IPS-NIHi11 (cell line): Measurements from ENCODE around the gene SYNE4.
A peak's percentile ranks its signal among the peaks of the same experiment; 100 is the strongest.

ENCODE experiments used
- DNase-seq: peaks from one replicate; pipeline ENCODE4 v3.0.0; 2012; ENCODE audit warnings: mixed read lengths, low spot score

Gene SYNE4

DNA sequence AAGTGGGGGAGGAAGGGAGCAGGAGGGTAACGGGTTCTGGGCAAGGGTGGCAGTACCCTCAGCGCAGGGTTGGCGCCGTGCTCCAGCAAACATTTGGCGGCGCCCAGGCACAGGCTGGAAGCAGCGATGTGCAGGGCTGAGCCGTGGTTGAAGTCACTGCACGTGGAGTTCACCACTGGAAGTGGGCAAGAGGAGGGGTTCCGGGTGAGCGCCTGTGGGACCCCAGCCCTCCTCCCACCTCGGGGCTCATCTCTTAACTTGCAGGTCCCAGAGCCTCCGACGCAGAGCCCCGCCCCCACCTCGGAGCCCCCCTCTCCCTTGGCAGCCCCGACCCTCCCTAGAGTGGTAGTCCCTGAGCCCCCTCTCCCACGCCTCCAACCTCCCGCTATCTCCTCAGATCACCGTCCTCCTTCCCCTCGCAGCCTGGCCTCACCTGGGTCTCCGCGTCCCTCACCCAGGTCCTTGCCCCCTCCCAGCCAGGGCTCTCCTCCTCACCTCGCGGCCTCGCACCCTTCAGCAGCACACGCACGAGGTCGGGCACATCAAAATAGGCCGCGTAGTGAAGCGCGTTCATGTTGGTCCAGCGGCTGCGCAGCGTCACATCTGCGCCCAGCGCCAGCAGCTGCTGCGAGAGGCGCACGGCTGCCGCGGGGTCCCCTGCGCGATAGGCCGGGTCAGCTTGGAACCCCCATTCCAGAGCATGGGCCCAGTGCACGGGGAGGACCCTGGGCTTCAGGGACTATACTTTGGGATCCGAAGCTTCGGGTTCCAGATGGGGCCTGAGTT is 17.7 kb upstream of the SYNE4 start:
- DNase-seq = no peak

DNA sequence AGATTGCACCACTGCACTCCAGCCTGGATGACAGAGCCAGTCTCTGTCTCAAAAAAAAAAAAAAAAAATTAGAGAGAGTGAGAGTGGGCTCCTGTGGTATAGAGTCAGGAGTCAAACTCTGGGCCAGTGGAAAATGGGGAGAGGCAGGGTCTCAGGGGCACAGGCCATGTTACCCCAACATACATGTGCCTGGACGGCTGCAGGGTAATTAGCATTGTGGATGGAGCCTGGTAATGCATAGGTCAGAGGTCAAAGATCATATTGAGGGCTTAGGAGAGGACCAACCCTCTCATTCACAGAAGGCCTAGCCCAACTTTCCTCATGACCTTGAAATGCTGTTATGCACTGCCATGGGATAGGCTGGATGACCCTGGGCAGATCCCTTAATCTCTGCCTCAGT is 16.9 kb upstream of the SYNE4 start:
- no peak for DNase-seq

DNA sequence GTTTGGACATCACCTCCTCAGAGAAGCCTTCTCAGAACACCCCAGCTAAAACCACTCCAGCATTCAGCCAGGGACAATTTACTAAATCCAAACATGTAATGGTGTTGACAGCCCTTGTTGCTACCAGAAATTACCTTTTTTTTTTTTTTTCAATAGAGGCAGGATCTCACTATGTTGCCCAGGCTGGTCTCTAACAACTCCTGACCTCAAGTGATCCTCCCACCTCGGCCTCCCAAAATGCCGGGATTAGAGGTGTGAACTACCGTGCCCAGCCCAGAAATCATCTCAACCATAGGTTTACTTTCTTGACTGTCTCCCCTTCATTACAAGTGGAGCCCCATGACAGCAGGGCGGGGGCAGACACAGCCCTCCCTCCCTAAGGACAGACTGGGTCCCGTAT is 14.8 kb upstream of the SYNE4 start:
- DNase-seq = no peak

- no peak for DNase-seq
Measured at GRCh38 chr19:36019061-36019670, 10.6 kb upstream of the SYNE4 start.

GRCh38 chr19:36014012-36014924 is 5.7 kb upstream of the SYNE4 start, which contains the start of gene ALKBH6:
Gene ALKBH6, minus strand, starts transcription at chr19:36014213. Its CDS starts 816 bp downstream, at chr19:36013397.
- peak; percentile 100 for DNase-seq

DNA sequence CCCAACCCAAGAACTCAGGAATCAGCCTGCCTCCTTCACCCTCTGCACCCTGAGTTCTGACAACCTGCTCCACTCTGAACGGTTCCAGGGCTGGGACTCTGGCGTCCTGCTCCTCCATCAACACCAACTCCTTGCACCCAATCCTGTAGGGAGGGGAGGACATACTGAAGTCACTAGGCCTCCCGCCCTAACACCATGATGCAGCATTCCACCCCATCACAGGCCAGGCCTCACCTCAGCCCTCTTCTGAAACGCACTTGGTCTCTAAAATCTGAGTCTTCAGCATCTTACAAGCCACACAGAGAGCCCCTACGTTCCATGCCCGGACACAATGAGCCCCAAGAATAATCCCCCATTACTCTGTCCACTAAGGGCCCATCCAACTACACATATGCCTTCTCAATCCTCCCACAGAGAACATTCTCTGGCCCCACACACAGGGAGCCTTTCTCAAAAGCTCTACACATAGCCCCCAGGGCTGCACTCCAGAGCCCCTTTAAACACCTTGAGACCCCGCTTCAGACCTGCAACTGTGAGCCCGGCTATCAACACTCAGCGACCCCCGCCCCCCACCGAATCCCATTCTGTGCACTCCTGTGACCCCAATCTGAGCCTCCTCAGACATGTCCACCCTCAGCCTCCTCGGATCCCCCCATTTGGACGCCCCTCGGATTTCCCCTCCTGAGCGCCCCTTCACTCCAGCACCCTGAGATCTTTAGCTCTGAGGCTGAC is 4.8 kb upstream of the SYNE4 start:
- DNase-seq = no peak

DNA sequence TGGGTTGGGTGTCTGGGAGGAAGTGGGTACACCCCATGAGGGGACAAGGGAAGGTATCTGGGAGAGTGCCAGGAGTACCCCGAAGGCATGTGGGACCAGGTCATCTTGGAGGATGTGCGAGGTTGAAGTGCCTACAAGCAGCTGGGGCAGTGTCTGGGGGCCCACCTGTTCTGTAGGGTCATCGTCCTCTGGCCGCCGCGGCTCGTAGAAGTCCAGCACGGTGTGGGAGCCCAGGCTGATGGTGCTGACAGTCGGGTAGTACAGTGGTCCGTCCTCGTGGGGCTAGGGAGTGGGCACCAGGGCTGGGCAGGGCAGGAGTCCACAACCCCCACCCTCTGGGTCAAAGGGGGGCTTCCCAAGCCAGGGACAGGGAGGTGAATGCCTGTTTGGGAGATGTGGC is 1.8 kb upstream of the SYNE4 start:
- DNase-seq = no peak

DNA sequence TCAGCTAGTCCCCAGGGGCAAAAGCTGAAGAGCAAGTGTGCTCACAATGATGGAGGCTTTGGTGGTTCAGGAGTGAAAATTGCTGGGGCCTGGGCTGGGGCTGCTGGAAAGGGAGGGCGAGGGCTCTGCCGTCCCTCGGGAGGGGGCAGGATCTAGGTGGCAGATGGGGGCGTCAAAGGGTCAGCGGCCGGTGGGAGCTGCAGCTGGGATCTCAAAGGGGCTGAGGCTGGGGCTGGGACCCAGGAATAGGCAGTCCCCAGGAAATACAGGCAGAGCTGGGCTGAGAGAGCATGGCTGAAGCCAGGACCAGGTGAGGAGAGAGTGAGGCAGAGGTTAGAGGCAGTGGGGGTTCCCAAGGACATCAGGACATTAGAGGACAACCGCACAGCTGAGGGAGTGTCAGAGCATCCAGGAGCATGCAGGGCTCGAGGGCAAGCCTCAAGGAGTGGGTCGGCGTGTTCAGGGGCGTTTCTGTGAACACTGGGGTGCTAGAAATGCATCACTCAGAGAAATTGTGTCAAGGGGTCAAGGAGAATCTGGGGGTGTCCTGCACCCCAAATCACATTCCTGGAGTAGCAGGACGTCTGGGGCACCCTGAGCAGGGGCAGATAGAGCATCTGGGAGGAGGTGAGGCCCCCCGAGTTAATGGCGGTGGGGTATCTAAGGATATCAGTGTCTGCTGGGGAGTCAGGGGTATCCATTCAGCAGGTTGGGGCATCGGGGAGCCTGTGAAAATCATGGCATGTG is 1.2 kb upstream of the SYNE4 start:
- DNase-seq = no peak

- DNase-seq = peak; percentile 78
Measured at GRCh38 chr19:36009220-36009619, 607 bp upstream of the SYNE4 start.

GRCh38 chr19:36006955-36007354 is 1.7 kb downstream of the SYNE4 start:
- no peak for DNase-seq

- DNase-seq = no peak
Measured at GRCh38 chr19:36003284-36003683, 5.3 kb downstream of the SYNE4 start.

GRCh38 chr19:36001605-36002004 is 7.0 kb downstream of the SYNE4 start:
- DNase-seq = no peak

- no peak for DNase-seq
Measured at GRCh38 chr19:35996777-35997176, 11.8 kb downstream of the SYNE4 start.

- peak; percentile 97 for DNase-seq
Measured at GRCh38 chr19:35995048-35995993, 13.3 kb downstream of the SYNE4 start, which contains the start of gene SDHAF1. Gene SDHAF1, plus strand, starts transcription at chr19:35995188. Its CDS starts 87 bp downstream, at chr19:35995275.

DNA sequence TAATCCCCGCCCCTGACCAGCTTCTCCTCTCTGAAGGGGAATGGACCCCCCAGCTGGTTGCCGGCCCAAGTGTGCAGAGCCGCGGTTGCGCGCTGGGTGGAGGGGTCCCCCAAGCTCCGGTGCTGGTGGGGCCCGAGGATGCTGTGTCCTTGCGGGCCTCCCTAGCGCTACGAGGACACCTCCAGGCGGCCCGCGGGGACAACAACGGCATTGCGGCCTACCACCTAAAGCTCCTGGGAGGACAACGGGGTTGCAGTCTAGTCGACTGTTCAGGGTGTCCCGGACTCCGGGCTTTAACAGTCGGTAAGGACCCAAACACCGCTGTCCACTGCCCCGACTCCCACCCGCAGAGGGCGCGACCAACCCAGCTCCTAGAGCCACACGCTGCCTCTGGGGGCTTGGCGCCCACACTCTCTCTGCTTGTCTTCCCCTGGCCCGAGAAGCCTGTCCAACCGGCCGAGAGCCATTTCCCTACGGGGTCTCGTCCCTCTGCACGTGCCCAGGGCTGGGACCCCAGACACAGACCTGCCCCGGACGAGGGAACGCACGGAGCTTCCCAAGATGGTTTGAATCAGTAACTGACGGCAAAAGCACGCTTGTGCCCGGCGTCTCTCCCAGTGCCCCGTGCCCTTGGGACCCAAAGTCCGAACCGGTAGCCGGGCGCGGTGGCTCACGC is 14.6 kb downstream of the SYNE4 start:
- DNase-seq = peak; percentile 59

GRCh38 chr19:35992907-35993765 is 15.5 kb downstream of the SYNE4 start:
- no peak for DNase-seq

DNA sequence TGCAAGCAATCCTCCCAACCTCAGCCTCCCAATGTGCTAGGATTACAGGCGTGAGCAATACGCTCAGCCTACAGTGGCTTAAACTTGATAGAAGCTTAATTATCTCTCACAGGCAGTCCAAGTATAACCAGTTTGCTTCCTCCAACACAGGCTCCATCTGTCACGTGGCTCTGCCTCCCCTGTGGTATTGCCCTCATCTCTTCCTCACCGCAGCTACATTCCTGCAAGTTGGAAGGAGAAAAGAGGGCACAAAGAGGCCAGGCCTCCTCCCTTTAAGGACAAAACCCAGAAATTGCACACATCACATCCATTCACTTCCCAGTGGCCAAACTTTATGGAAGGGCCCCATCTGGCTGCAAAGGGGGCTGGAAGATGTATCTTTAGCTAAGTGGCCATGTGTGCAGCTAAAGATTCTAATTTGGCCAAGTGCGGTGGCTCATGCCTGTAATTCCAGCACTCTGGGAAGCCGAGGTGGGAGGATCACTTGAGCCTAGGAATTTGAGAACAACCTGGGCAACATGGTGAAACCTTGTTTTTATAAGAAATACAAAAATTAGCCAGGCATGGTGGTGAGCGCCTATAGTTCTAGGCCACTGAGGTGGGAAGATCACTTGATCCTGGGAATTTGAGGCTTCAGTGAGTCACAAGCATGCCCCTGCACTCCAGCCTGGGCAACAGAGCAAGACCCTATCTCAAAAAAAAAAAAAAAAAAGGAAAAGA is 16.7 kb downstream of the SYNE4 start:
- DNase-seq = no peak
